ENCODE results near the gene GNA14.

- TF ChIP-seq CTCF (IDR thresholded peaks at IDR 0.05) (no peak), ZFX (IDR thresholded peaks at IDR 0.05; ENCODE audit: borderline replicate concordance) (no peak)
Observed at GRCh38 chr9:77673941-77674791, 26.0 kb upstream of the GNA14 start.
